Caki2 (cell line): ENCODE measurements around the gene TRIM22. TPM values are rescaled to one million over a fixed set of nuclear protein-coding genes. Genes with fewer than 3 reads are reported as not detected.
"Not testable (repeated sequence)": the region's sequence is repeated elsewhere in the genome, so short reads cannot be mapped to it uniquely, and the experiment has no call there.

ENCODE experiments used
- DNase-seq: peaks from one replicate; pipeline ENCODE4 v3.0.0-alpha.2; 2015; ENCODE audit warnings: low read depth
- in situ Hi-C: cut with HindIII; loops from 2 replicates; pipeline ENCODE4 v1.10.0; 2016; ENCODE audit warnings: low sequenced_read_pairs, low pct_unique_long_range_greater_than_20kb, mixed read lengths
- total RNA-seq: library from RNA; depleted of rRNA; stranded (reverse); fragments of >200 nt; shearing (Covaris generic); gene quantifications from 2 replicates; pipeline ENCODE4 v1.2.3, GENCODE V29; 2014; ENCODE audit warnings: low replicate concordance; rRNA removed

Gene TRIM22, protein sequence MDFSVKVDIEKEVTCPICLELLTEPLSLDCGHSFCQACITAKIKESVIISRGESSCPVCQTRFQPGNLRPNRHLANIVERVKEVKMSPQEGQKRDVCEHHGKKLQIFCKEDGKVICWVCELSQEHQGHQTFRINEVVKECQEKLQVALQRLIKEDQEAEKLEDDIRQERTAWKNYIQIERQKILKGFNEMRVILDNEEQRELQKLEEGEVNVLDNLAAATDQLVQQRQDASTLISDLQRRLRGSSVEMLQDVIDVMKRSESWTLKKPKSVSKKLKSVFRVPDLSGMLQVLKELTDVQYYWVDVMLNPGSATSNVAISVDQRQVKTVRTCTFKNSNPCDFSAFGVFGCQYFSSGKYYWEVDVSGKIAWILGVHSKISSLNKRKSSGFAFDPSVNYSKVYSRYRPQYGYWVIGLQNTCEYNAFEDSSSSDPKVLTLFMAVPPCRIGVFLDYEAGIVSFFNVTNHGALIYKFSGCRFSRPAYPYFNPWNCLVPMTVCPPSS
- total RNA-seq = 7.4 TPM in 1 of 2 replicates, not detected in the other

DNA sequence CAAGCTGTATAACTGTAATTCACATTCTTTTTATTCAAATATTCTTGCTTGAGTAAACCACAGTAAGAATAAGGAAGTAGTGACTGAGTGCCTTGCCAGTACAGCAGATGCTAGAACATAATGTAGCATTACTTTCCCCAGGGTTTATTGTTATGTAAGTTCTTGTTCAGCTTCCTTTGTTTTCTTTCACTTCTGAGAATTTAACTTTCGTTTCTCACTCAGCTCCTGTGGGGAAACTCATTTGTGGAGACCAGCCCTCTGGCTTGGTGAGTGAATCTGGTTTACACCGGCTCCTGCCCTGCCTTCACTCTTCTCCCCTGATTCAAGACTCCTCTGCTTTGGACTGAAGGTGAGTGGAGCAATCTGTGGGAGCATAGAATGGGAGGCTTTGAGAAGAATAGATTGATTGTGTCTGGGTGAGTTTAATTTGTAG lies at the start of gene TRIM22:
TRIM22 (plus strand) TSS at position 240 of the 433 bp plus-strand sequence. CDS start 6,443 bp downstream, outside the sequence.
- DNase-seq = no peak
- in situ Hi-C loops = no loop called here

DNA sequence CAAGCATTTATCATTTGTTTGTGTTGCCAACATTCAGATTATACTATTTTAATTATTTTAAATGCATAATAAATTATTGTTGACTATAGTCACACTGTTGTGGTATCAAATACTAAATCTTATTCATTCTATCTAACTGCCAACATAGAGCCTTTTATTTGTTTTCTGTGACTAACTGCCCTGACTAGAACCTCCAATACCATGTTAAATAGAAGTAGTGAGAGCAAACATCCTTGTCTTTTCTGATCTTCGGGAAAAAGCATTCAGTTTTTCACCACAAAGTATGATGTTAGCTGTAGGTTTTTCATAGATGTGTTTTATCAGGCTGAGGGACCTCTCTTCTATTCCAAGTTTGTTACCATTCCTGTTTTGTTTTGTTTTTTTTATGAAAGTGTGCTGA lies 49.6 kb upstream of the TRIM22 start:
- in situ Hi-C loops = no loop called here
- no peak for DNase-seq

DNA sequence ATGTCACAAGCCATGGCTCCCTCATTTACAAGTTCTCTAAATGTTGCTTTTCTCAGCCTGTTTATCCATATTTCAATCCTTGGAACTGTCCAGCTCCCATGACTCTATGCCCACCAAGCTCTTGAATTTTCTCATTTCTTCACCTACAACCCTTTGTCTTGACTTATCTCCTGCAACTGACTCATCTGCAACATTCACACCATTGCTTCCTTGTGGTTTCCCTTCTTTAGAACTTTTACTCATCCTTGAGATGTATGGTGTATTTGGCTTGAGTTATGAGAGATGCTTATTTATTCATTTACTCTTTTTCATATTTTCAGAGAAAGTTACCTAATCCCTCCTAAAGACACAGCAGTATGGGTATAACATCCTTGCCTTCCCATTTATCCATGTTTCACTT lies 46.0 kb upstream of the TRIM22 start:
- no peak for DNase-seq
- in situ Hi-C loops = no loop called here

DNA sequence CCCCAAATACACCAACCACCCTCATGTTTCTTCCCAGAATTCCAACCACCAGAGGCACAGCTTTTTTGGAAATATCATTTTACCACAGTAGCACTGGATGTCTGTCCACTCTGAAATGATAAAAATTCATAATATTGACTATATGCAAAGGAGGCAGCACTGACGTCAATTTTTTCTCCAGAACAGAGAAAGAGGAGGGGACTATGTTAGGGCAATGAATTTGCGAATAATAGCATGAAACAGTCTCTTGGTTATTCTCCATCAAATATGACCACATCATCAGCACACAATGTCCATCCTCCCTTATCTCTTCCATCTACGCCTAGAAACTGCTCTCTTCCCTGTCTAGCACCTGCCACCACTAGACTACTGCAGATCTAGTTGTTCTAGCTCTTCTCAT lies 43.5 kb upstream of the TRIM22 start:
- in situ Hi-C loops = no loop called here
- DNase-seq = no peak

DNA sequence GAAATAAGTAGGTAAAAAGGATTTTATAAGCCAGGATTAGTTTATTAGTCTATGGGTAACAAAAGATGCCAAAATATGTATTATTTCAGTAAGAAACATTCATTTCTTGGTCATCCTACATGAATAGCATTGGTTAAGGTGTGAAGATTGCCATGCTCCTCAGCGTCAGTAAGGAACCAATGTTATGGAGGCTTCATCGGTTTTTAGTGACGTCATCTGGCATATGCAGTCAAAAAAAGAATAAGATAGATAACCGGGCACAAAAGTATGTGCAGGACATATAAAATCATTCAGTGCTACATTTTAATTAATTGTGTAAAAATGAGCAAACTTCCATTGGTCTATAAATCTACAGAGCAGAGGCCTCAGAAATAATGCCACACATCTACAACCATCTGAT lies 34.1 kb upstream of the TRIM22 start:
- no peak for DNase-seq
- in situ Hi-C loops = no loop called here

DNA sequence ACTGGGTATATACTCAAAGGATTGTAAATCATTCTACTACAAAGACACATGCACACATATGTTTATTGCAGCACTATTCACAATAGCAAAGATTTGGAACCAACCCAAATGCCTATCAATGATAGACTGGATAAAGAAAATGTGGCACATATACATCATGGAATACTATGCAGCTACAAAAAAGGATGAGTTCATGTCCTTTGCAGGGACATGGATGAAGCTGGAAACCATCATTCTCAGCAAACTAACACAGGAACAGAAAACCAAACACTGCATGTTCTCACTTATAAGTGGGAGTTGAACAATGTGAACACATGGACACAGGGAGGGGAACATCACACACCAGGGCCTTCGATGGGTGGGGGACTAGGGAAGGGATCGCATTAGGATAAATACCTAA lies 32.6 kb upstream of the TRIM22 start:
- in situ Hi-C loops, DNase-seq: not testable (repeated sequence)

DNA sequence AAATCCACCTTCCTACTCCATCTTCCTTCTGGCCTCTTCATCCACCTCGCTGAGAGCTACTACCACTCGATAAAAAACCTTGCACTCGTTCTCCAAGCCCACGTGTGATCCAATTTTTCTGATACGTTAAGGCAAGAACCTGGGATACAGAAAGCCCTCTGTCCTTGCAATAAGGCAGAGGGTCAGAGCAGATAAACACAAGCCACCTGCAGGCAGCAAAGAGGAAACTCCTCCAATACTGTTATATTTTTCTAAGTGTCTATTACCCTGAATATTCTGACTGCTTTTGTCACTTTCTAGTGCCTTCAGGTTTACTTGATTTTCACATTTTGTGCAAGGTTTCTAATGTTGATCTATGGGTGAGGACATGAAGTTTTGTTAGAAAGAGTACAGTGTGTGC lies 31.3 kb upstream of the TRIM22 start:
- no peak for DNase-seq
- in situ Hi-C loops = no loop called here

DNA sequence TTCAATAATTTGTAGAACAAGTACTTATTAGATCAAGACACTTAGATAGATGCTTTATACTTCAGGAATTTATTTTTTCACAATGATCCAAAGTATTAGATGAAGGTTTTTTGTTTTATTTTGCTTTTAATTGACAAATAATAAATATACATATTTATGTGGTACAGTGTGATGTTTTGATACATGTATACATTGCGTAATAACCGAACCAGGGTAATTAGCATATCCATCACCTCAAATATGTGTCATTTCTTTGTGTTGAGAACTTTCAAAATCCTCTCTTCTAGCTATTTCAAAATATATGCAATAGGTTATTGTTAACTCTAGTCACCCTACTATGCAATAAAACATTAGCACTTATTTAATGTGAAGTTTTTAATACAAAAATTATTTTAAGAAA lies 26.1 kb upstream of the TRIM22 start:
- no peak for DNase-seq
- in situ Hi-C loops = no loop called here

DNA sequence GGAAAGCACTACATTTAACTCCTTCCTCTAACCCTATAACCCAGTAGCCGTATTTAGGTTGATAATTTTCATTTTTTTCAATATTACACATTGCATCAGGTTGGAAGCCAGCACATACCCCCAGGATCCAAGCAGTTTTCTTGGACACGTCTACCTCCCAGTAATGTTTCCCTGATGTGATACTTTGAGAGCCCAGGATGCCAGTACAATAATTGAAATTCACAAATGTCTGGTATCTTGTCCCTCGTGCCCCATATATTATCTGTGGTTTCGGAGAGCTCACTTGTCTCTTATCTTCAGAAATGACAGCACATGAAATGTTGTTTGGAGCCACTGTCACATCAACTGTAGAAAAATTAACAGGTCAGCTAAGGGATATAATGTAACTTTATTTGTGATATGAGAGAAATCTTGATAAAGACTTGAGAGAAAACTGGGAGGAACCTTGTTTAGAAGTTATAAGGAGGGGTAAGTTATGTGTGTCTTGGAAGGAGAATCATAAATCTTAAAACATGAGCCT lies 24.5 kb upstream of the TRIM22 start:
- in situ Hi-C loops = no loop called here
- no peak for DNase-seq

DNA sequence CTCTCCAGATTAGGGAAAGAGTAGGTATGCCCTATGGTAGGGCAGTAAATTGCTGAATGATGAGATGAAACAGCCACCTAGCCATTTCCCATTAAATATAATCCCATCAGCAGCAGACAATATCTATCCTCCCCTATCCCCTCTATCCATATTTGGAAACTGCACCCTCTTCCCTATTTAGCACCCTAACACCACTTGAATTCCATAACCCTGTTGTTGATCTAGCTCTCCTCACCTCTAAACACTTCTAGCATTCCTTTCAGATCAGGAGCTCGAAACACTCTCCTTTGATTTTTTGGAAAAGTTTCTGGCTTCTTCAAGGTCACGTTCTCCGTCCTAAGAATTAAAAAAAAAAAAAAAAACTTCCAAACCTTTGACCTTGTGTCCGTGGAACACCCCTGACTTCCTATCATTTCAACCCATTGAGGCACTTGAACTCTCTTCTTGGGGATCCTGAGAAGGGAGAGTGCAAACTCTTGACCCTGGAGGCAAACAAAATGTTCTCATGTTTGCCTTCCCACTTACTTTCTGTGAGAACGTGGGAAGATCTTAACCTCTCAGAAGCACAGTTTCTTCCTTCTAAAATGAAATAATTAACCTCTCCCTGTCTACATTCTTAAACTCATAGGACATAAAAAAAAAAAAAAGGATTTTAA lies 23.7 kb upstream of the TRIM22 start:
- no peak for DNase-seq
- in situ Hi-C loops = no loop called here

DNA sequence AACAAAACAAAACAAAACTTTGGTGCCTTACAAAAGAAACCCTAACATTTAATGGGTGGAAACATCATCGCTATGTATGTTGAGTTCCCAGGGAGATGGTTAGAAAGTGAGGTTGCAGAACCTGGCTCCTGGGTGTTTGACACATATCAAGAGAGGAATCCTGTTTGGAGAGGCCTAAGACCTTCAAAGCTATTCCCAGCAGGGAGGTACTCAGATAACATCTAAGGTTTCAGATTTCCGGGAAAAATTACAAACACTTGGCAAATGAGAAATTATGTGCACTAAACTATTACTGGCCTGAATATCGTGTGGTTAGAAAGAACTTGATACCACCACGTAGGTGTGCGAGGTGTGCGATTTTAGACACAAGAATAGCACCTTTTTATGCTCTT lies 23.2 kb upstream of the TRIM22 start:
- in situ Hi-C loops = no loop called here

DNA sequence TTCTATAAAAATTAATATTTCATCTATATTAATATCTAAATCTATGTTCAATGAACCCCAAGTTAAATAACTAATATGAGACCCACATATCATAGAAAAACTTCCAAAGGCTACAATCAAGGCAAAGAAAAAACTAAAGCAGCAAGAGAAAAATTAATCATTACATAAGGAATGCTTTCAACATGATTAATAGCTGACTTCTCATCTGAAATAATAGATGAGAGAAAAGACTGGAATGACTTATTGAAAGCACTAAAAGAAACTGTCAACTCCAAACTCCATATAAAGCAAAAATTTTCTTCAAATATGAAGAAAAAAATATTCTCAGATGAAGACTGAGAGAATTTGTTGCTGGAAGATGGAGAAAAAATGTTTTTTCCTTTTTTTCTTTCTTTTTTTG lies 17.8 kb upstream of the TRIM22 start:
- no peak for DNase-seq
- in situ Hi-C loops = no loop called here

More for the DNA sequence above, 23.2 kb upstream of the TRIM22 start:
- no peak for DNase-seq

DNA sequence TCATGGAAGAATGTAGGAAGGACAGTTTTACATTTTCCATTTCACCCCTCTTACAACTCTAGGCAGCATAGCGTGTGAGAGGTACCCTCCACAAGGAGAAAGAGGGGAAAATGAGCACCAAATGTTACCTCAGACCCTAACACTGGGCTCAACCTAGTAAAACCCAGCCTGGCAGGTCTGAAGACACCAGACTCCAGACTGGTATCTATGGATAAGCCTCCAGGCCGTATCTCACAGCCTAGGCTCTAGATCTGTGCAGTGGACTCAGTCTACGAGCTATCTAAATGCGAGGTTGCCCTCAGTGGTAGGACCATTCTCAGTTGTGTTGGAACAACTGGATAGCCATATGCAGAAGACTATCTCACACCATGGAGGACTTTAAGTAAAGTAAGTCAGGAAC lies 15.2 kb upstream of the TRIM22 start:
- DNase-seq = no peak
- in situ Hi-C loops = no loop called here

DNA sequence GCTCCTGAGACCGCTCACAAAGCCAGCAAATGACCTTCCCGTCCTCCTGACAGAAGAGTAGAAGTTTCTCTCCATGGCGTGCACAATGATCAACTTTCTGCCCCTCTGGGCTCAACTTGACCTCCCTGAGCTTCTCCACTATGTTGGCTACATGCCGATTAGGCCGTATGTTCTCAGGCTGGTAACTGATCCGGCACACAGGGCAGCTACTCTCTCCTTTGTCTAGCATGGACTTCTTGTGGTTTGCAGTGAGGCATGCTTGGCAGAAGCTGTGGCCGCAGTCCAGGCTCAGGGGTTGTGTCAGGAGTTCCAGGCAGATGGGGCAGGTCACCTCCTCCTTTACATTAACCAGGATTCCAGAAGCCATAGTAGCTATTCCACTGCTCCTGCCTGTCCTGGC lies 9.8 kb upstream of the TRIM22 start:
- in situ Hi-C loops = no loop called here
- DNase-seq = no peak

DNA sequence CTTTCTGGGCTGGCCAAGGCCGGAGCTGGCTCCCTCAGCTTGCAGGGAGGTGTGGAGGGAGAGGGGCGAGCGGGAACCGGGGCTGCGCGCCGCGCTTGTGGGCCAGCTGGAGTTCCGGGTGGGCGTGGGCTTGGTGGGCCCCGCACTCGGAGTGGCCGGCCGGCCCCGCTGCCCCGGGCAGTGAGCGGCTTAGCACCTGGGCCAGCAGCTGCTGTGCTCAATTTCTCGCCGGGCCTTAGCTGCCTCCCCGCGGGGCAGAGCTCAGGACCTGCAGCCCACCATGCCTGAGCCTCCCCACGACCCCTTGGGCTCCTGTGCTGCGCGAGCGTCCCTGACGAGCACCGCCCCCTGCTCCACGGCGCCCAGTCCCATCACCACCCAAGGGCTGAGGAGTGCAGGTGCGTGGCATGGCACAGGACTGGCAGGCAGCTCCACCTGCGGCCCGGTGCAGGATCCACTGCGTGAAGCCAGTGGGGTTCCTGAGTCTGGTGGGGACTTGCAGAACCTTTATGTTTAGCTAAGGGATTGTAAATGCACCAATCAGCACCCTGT lies 6.6 kb upstream of the TRIM22 start:
- in situ Hi-C loops, DNase-seq: not testable (repeated sequence)

DNA sequence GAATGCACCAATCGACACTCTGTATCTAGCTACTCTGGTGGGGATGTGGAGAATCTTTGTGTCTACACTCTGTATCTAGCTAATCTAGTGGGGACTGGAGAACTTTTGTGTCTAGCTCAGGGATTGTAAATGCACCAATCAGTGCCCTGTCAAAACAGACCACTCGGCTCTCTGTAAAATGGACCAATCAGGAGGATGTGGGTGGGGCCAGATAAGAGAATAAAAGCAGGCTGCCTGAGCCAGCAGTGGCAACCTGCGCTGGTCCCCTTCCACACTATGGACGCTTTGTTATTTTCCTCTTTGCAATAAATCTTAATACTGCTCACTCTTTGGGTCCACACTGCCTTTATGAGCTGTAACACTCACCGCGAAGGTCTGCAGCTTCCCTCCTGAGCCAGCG lies 6.0 kb upstream of the TRIM22 start:
- DNase-seq, in situ Hi-C loops: not testable (repeated sequence)

DNA sequence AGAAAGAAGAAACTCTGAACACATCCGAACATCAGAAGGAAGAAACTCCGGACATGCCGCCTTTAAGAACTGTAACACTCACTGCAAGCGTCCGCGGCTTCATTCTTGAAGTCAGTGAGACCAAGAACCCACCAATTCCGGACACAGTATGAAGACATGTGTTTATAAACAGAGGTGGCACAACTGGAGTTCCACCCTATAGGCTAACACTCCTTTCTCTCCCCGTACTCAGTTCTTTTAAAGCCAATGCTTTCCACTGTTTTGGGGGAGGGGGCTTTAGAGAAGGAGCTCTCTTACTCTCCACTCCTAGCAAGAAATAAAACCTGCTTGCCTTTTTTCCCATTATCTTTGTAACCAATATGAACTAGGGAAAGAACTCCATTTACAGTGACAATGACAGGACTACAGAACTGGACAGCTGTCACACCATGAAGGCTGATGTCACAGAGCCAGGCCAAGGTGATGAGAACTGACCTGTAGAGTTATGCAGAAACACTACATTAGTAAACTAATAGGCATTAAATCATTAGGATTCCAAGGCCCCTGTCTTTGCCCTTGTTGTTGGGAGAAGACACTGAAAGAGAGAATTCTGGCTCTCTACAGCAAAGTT lies 5.4 kb upstream of the TRIM22 start:
- no peak for DNase-seq

DNA sequence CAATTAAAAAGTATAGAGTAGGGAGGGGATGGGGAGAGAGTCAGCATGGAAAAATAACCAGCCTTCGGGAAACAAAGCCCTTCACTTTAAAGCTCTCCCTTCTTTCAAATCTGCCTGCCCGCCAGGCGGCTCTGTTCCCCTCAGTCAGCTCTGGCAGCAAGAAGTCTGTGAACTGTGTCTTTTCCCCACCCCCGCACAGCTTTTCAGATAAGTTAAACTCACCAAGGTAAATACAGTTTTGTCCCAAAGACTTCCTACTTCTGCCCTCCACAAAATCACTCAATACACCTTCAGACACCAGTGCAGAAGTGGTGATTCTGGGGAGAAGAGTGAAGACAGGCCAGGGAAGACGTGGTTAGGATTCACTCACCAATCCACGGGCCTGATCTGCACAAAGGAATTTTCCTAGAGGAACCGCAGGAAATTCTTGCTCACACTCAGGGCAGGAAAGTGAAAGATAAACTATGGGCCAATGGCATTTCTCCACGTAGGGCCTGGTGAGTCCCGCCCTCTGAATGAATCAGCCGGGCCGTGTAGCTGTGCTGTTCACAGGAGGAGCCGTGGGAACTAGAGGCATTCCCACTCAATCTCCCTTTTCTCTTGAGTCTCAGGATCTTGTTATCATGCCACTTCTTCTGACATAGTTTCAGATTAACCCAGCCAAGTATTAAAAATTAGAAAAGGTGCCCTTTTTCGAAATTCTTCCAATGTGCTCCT lies 4.8 kb upstream of the TRIM22 start, which contains the start of gene TRIM5:
TRIM5 (minus strand) TSS at position 429 of the 717 bp plus-strand sequence. CDS start 4,897 bp downstream, outside the sequence.
- peak; percentile 91 for DNase-seq
- in situ Hi-C loops = no loop called here

More for the DNA sequence above, 5.4 kb upstream of the TRIM22 start:
- in situ Hi-C loops = no loop called here
